Measurements from ENCODE around the gene COL9A3. TPM values are rescaled to one million over a fixed set of nuclear protein-coding genes. Genes with fewer than 3 reads are reported as not detected.
"Not testable (repeated sequence)": the region's sequence is repeated elsewhere in the genome, so short reads cannot be mapped to it uniquely, and the experiment has no call there.

COL9A3 gene
- total RNA-seq, 1 donor from 2014 or later, result 2.1 TPM

DNA sequence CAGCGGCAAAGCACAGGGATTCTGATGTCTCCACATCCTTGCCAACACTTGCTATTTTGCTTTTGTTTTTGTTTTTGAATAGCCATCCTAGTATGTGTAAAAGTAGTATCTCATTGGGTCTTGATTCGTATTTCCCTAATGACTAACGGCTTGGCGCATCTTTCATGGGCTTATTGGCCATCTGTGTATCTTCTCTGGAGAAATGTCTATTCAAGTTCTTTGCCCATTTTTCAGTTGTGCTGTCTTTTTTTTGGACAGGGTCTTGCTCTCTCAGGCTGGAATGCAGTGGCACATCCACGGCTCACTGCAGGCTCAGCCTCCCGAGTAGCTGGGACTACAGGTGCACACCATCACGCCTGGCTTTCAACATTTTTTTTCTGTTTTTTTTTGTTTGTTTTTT is 27.3 kb downstream of the COL9A3 start:
- Histone ChIP-seq H3K4me3 (no peak overlapping the region), H3K4me1 (peaks cover 3% of the 10 kb centered on the region), H3K27me3 (ENCODE audit: low read depth) (peaks cover 3% of the 10 kb centered on the region), H3K36me3 (peaks cover 12% of the 10 kb centered on the region), H3K27ac (replicated peaks) (no peak overlapping the region), H3K9me3 (replicated peaks) (no peaks in the 10 kb centered on the region)
- intact Hi-C loops (cut with micrococcal nuclease), result no loop called here
- no peak for DNase-seq
- TF ChIP-seq, protein P1, sequence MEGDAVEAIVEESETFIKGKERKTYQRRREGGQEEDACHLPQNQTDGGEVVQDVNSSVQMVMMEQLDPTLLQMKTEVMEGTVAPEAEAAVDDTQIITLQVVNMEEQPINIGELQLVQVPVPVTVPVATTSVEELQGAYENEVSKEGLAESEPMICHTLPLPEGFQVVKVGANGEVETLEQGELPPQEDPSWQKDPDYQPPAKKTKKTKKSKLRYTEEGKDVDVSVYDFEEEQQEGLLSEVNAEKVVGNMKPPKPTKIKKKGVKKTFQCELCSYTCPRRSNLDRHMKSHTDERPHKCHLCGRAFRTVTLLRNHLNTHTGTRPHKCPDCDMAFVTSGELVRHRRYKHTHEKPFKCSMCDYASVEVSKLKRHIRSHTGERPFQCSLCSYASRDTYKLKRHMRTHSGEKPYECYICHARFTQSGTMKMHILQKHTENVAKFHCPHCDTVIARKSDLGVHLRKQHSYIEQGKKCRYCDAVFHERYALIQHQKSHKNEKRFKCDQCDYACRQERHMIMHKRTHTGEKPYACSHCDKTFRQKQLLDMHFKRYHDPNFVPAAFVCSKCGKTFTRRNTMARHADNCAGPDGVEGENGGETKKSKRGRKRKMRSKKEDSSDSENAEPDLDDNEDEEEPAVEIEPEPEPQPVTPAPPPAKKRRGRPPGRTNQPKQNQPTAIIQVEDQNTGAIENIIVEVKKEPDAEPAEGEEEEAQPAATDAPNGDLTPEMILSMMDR (IDR thresholded peaks at IDR 0.05; ENCODE audit: borderline replicate concordance), result no peak

DNA sequence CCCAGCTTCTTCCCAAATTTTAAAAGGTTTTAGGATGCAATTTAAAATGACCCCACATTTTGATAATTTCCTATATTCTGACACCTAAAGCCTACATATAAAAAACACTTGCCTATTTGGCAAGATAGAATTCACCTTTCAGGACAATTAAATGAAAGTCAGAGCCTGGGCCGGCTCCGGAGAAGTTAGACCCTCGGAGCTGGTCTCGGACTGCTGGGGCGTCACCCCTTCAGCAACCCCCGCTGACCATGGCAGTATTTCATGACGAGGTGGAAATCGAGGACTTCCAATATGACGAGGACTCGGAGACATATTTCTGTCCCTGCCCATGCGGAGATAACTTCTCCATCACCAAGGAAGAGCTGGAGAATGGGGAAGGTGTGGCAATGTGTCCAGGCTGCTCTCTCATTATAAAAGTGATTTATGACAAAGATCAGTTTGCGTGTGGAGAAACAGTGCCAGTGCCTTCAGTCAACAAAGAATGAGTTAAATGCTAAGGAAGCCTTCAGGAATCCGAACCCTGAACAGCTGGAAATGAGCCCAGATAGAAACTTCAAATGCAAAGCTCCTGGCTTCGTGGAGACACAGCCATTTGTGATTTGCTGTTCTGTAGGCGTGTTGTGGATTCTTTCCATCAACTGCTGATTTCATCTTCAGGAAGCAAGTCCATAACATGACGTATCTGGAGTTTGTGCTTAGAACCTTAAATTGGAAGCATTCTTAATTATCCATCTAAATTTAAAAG is 28.7 kb downstream of the COL9A3 start:
- intact Hi-C loops (cut with micrococcal nuclease), result no loop called here
- no peaks in the 10 kb centered on the region for H3K27me3 ChIP-seq (ENCODE audit: low read depth)
- no peak overlapping the region for H3K4me3 ChIP-seq
- H3K9me3 ChIP-seq (replicated peaks), result no peaks in the 10 kb centered on the region
- peaks cover 3% of the 10 kb centered on the region for H3K4me1 ChIP-seq
- TF ChIP-seq, protein P1 (IDR thresholded peaks at IDR 0.05; ENCODE audit: borderline replicate concordance), result no peak
- H3K27ac ChIP-seq (replicated peaks), result peak overlapping the region; percentile 2
- H3K36me3 ChIP-seq, result peaks cover 12% of the 10 kb centered on the region
- no peak for DNase-seq

DNA sequence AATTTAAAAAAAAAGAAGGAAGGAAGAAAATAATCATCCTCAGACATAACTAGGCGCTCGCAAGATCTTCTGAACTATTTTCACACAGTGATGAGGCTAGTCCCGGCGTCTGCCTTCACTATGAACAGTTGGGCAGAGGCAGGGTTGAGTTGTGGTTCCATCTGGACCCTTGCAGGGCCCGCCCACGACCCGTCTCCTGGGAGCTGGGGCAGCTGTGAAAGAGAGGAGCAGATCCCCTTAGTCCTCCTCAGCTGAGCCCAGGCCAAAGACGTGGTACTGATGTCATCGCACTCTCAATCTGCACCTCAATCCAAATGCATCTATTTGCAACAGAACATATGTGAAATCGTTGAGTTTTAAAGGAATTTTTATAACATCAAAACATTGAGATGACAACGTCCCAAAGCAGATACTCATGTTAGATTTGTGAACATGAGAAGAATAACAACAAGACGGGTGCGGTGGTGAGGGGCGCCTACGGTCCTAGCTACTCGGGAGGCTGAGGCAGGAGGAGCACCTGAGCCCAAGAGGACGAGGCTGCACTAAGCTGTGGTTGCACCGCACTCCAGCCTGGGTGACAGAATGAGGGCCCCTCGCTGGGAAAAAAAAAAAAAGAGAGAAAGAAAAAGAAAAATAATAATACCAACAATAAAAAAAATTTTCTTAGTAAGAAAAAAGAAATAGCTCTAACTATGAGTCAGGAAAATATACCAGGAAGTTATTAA is 29.5 kb downstream of the COL9A3 start:
- Histone ChIP-seq H3K4me3 (no peak overlapping the region), H3K27ac (replicated peaks) (peak overlapping the region; percentile 2), H3K36me3 (peaks cover 12% of the 10 kb centered on the region), H3K9me3 (replicated peaks) (no peaks in the 10 kb centered on the region), H3K27me3 (ENCODE audit: low read depth) (no peaks in the 10 kb centered on the region), H3K4me1 (peaks cover 3% of the 10 kb centered on the region)
- TF ChIP-seq, protein P1 (IDR thresholded peaks at IDR 0.05; ENCODE audit: borderline replicate concordance), result no peak
- peak; percentile 61 for DNase-seq
- intact Hi-C loops (cut with micrococcal nuclease), result no loop called here

DNA sequence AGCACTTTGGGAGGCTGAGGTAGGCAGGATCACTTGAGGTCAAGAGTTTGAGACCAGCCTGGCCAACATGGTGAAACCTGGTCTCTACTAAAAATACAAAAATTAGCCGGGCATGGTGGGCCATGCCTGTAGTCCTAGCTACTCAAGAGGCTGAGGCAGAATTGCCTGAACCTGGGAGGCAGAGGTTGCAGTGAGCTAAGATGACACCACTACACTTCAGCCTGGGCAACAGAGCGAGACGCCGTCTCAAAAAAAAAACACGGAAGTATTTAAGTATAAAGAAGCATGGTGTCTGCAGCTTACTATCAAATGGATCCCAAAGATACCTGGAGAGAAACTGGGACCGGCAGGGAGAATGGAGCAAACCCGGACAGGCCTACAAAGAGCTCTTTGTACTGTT is 32.1 kb downstream of the COL9A3 start:
- peaks cover 29% of the 10 kb centered on the region for H3K36me3 ChIP-seq
- H3K4me3 ChIP-seq; DNase-seq; H3K9me3 ChIP-seq (replicated peaks); H3K4me1 ChIP-seq; H3K27me3 ChIP-seq (ENCODE audit: low read depth); intact Hi-C loops (cut with micrococcal nuclease); H3K27ac ChIP-seq (replicated peaks): not testable (repeated sequence)

DNA sequence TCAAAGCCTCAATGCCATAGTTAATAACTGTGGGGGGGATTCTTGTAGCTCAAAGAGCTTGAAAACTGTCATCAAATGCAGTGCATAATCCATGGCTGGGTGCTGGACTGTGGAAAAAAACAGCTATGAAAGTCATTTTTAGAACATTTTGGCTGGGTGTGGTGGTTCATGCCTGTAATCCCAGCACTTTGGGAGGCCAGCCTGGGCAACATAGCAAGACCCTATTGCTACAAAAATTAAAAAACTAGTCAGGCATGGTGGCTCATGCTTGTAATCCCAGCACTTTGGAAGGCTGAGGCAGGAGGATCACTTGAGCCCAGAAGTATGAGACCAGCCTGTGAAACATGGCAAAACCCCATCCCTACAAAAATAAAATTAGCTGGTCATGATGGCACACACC is 32.6 kb downstream of the COL9A3 start:
- H3K9me3 ChIP-seq (replicated peaks), result no peaks in the 10 kb centered on the region
- no peak overlapping the region for H3K27ac ChIP-seq (replicated peaks)
- H3K4me3 ChIP-seq, result no peak overlapping the region
- TF ChIP-seq, protein P1 (IDR thresholded peaks at IDR 0.05; ENCODE audit: borderline replicate concordance), result no peak
- H3K27me3 ChIP-seq (ENCODE audit: low read depth), result no peaks in the 10 kb centered on the region
- H3K4me1 ChIP-seq, result peaks cover 3% of the 10 kb centered on the region
- DNase-seq, result no peak
- H3K36me3 ChIP-seq, result peaks cover 29% of the 10 kb centered on the region
- intact Hi-C loops (cut with micrococcal nuclease), result no loop called here

Measured in left ventricle myocardium inferior (tissue), 1 donor.